Lower leg skin (tissue), 4 donors: ENCODE data around the gene JARID2. TPM values are rescaled to one million over a fixed set of nuclear protein-coding genes. Genes with fewer than 3 reads are reported as not detected.

Experiments
- DNase-seq, 2 donors: peaks; one replicate each; pipeline ENCODE4 v3.0.0-alpha.2; 2019; ENCODE audit warnings: low spot score in 2 of 2
- H3K4me3 ChIP-seq: fragments of 200-600 bp; sonication (generic); 2 replicates; pipeline ENCODE4 v1.5.1; 2017; ENCODE audit warnings: mild to moderate bottlenecking, low read depth; ENCODE audit not compliant: poor library complexity, severe bottlenecking
- POLR2A ChIP-seq, 2 donors: fragments of 450-650 bp; IDR thresholded peaks; one replicate each; pipeline ENCODE4 v1.6.1; 2016 to 2017; ENCODE audit warnings: antibody characterized with exemption in 2 of 2, mild to moderate bottlenecking in 1 of 2, moderate library complexity in 1 of 2
- WGBS, 2 donors: methylation state at CpG; one replicate each; pipeline ENCODE4 v1.1.5; 2018; 5-methylcytosine and 5-hydroxymethylcytosine counted together
- intact Hi-C: fragments of 100-400 bp; cut with DNase I; formaldehyde crosslinking; loops from one replicate; pipeline ENCODE4 v1.15.0; 2023; ENCODE audit warnings: low total_unique reads
- total RNA-seq, 4 donors: library from RNA; depleted of rRNA; stranded (reverse); fragments of >200 nt; gene quantifications; one replicate each; pipeline ENCODE4 v1.1.0, GENCODE V29; 2016
- TF ChIP-seq, protein P1 (sequence below), 3 donors: fragments of 450-650 bp; IDR thresholded peaks; one replicate each; pipeline ENCODE4 v1.5.1; 2016; ENCODE audit warnings: antibody characterized with exemption in 3 of 3, mild to moderate bottlenecking in 3 of 3, moderate library complexity in 2 of 3

Gene JARID2
- total RNA-seq, 4 donors from 2014 or later, result 17.9 to 24.2 (median 21.6) TPM

- no peak for DNase-seq
- intact Hi-C loops, result no loop called here
- H3K4me3 ChIP-seq, result no peak overlapping the region
- WGBS, 2 donors, result 83 to 88% methylated on average over 14 of the region's 14 CpGs
- TF ChIP-seq, protein P1, sequence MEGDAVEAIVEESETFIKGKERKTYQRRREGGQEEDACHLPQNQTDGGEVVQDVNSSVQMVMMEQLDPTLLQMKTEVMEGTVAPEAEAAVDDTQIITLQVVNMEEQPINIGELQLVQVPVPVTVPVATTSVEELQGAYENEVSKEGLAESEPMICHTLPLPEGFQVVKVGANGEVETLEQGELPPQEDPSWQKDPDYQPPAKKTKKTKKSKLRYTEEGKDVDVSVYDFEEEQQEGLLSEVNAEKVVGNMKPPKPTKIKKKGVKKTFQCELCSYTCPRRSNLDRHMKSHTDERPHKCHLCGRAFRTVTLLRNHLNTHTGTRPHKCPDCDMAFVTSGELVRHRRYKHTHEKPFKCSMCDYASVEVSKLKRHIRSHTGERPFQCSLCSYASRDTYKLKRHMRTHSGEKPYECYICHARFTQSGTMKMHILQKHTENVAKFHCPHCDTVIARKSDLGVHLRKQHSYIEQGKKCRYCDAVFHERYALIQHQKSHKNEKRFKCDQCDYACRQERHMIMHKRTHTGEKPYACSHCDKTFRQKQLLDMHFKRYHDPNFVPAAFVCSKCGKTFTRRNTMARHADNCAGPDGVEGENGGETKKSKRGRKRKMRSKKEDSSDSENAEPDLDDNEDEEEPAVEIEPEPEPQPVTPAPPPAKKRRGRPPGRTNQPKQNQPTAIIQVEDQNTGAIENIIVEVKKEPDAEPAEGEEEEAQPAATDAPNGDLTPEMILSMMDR (IDR thresholded peaks at IDR 0.05), result no peak
- no peak for TF ChIP-seq POLR2A (IDR thresholded peaks at IDR 0.05)
Measured at GRCh38 chr6:15254070-15254975, 8.5 kb downstream of the JARID2 start.

DNA sequence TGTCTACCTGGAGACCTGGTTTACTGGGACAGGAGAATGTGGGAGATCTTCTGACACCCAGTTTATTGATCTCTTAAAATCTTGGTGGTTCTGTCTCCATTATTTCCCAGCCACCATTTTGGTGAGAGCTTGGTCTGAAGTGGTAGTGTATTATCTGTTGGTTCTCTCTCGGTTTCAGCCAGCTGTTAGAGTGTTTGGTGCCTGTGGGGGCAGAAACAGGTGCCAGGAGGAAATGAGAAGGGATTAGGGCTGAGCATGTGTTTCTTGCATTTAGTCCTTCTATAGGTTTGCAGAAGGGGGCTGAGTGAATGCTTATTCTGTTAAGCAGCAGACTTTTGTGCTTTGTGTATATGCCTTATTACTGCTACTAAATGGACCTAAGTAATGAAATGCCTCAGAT is 9.6 kb downstream of the JARID2 start:
- TF ChIP-seq POLR2A (IDR thresholded peaks at IDR 0.05), result no peak
- TF ChIP-seq, protein P1 (IDR thresholded peaks at IDR 0.05), result no peak
- WGBS, 2 donors, result 67 to 73% methylated on average over 1 of the region's 1 CpG
- intact Hi-C loops, result no loop called here
- H3K4me3 ChIP-seq, result no peak overlapping the region
- no peak for DNase-seq

DNA sequence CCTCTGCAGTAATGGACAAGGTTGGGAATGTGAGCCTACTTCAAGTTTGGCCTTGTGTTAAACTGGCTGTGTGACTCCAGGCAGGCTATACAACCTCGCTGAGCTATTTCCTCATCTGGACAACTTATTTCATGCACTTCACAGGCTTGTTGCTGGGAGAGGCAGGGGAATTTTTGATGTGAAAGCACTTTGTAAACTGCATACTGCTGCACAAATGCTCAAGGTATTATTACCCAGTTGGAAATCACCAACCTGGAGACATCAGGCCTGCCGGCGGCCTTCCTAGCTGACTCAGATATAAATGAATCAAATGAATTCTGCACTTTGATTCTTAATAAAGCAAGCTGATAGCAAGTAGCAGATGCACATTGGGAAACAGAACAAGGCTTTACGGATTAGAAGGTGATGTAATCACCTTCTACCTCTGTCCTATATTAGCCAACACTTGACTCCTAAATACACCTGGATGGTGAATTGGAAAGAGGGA is 10.1 kb downstream of the JARID2 start:
- intact Hi-C loops, result no loop called here
- TF ChIP-seq POLR2A (IDR thresholded peaks at IDR 0.05), result no peak
- TF ChIP-seq, protein P1 (IDR thresholded peaks at IDR 0.05), result no peak
- DNase-seq, result no peak
- H3K4me3 ChIP-seq, result no peak overlapping the region
- WGBS, 2 donors, result 54% methylated on average over 4 of the region's 4 CpGs

DNA sequence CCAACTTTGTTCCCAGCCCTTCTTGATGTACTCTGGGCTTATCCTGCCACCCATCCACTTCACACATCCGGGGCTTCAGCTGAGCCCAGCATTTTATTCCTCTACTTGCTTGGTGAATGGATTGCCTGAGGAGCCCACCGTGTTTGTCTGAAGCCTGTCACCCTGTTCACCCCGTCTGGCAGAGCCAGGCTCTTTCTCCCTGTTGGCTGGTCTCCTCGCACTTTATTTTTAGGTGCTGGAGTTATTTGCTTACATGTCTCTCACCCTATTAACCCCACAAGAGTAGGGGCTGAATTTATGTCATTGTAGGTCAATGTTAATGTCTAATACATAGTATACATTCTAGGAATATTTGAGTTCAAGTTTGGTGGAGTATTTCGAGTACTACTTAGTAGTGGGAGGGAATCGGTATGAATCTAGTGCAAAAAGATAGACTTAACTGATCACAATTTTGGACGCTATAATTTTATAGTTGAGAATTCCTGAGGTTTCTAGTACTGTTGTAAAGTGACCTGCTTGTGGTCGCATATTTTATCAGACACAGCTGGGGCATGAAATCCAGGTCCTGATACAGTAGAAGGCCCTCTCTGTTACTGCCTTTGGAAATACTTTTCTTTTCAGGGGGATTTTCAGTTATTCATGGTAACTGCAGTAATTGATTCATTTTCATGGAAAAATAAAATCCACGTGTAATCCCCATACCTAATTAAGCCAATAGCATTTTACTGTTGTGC is 10.8 kb downstream of the JARID2 start:
- TF ChIP-seq, protein P1 (IDR thresholded peaks at IDR 0.05), result no peak
- TF ChIP-seq POLR2A (IDR thresholded peaks at IDR 0.05), result no peak
- intact Hi-C loops, result no loop called here
- no peak overlapping the region for H3K4me3 ChIP-seq
- no peak for DNase-seq
- 69 to 75% methylated on average over 8 to 9 of the region's 9 CpGs for WGBS, 2 donors

- TF ChIP-seq POLR2A (IDR thresholded peaks at IDR 0.05), result no peak
- TF ChIP-seq, protein P1 (IDR thresholded peaks at IDR 0.05), result no peak
- intact Hi-C loops, result no loop called here
- DNase-seq, result no peak
- WGBS, 2 donors, result 84 to 88% methylated on average over 8 of the region's 8 CpGs
- no peak overlapping the region for H3K4me3 ChIP-seq
Measured at GRCh38 chr6:15257357-15258132, 11.7 kb downstream of the JARID2 start.
